ENCODE data around the gene TMEM201. TPM values are rescaled to one million over a fixed set of nuclear protein-coding genes. Genes with fewer than 3 reads are reported as not detected.

Gene TMEM201
- total RNA-seq, 2 donors from 2014 or later, result 11.2 to 15.0 TPM

GRCh38 chr1:9596415-9597123 is 7.9 kb downstream of the TMEM201 start:
- Histone ChIP-seq H3K9me3 (no peaks in the 10 kb centered on the region), H3K27me3 (replicated peaks; ENCODE audit: insufficient read depth) (no peaks in the 10 kb centered on the region), H3K4me3 (no peak overlapping the region), H3K27ac (no peak overlapping the region), H3K36me3 (no peaks in the 10 kb centered on the region), H3K4me1 (ENCODE audit: control insufficient read depth in 1 of 2, low read depth in 2 of 2) (peaks cover 0 to 6% of the 10 kb centered on the region in 2 donors)
- no peak for TF ChIP-seq CTCF (IDR thresholded peaks at IDR 0.05)
- ATAC-seq (ENCODE audit: insufficient number of reproducible peaks, low FRiP score, low read depth) (no peak), DNase-seq (ENCODE audit: low spot score) (no peak)

- DNase-seq (ENCODE audit: low spot score), result no peak
- no peak overlapping the region for H3K4me3 ChIP-seq
- no peaks in the 10 kb centered on the region for H3K27me3 ChIP-seq (replicated peaks; ENCODE audit: insufficient read depth)
- no peaks in the 10 kb centered on the region for H3K9me3 ChIP-seq
- H3K36me3 ChIP-seq, result peaks cover 3% of the 10 kb centered on the region
- TF ChIP-seq CTCF (IDR thresholded peaks at IDR 0.05), result no peak
- H3K4me1 ChIP-seq (ENCODE audit: control insufficient read depth in 1 of 2, low read depth in 2 of 2), result peaks cover 0 to 6% of the 10 kb centered on the region in 2 donors
- no peak overlapping the region for H3K27ac ChIP-seq
- no peak for ATAC-seq (ENCODE audit: insufficient number of reproducible peaks, low FRiP score, low read depth)
Observed at GRCh38 chr1:9597361-9598315, 8.9 kb downstream of the TMEM201 start.

- no peak for TF ChIP-seq CTCF (IDR thresholded peaks at IDR 0.05)
- Histone ChIP-seq H3K4me3 (no peak overlapping the region), H3K27me3 (replicated peaks; ENCODE audit: insufficient read depth) (no peaks in the 10 kb centered on the region), H3K9me3 (no peaks in the 10 kb centered on the region), H3K4me1 (ENCODE audit: control insufficient read depth in 1 of 2, low read depth in 2 of 2) (peaks cover 0 to 2% of the 10 kb centered on the region in 2 donors), H3K36me3 (peaks cover 3% of the 10 kb centered on the region), H3K27ac (no peak overlapping the region)
- ATAC-seq (ENCODE audit: insufficient number of reproducible peaks, low FRiP score, low read depth), result no peak
- no peak for DNase-seq (ENCODE audit: low spot score)
Observed at GRCh38 chr1:9598316-9598700, 9.6 kb downstream of the TMEM201 start.

GRCh38 chr1:9599741-9600140 is 11.0 kb downstream of the TMEM201 start:
- Histone ChIP-seq H3K4me1 (ENCODE audit: control insufficient read depth in 1 of 2, low read depth in 2 of 2) (no peaks in the 10 kb centered on the region), H3K27ac (no peak overlapping the region), H3K36me3 (peaks cover 3% of the 10 kb centered on the region), H3K4me3 (no peak overlapping the region), H3K9me3 (no peaks in the 10 kb centered on the region), H3K27me3 (replicated peaks; ENCODE audit: insufficient read depth) (no peaks in the 10 kb centered on the region)
- ATAC-seq (ENCODE audit: insufficient number of reproducible peaks, low FRiP score, low read depth), result no peak
- DNase-seq (ENCODE audit: low spot score), result no peak
- TF ChIP-seq CTCF (IDR thresholded peaks at IDR 0.05), result no peak
